ENCODE data around the gene KLHL7.

The KLHL7 gene

DNA sequence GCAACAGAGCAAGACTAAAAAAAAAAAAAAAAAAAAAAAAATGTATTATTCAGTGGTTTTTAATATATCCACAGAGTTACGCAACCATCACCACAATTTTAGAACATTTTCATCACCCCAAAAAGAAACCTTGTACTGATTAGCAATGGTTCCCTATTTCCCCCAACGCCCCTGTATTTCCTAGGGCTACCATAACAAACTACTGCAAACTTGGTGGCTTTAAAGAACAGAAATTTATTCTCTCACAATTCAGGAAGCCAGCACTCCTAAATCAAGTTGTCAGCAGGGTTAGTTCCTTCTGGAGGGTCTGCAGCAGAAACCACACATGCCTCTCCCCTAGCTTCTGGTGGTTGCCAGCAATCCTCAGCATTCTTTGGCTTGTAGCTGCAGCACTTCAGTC is 70.4 kb downstream of the KLHL7 start:
- Histone ChIP-seq H3K79me2 (ENCODE audit: insufficient read depth, low read length) (no peaks in the 10 kb centered on the region), H3K4me3 (ENCODE audit: low read depth, low read length, poor library complexity, severe bottlenecking) (no peak overlapping the region), H3F3A (ENCODE audit: insufficient read depth, low read length) (no peaks in the 10 kb centered on the region), H3K9ac (ENCODE audit: low read length) (no peak overlapping the region), H3K9me3 (ENCODE audit: low read length) (no peaks in the 10 kb centered on the region), H3K27me3 (ENCODE audit: insufficient read depth, low read length) (no peaks in the 10 kb centered on the region), H3K4me2 (ENCODE audit: low read length) (no peak overlapping the region), H3K9me2 (ENCODE audit: low read depth, low read length) (no peaks in the 10 kb centered on the region), H4K20me1 (ENCODE audit: insufficient read depth, low read length) (no peaks in the 10 kb centered on the region), H3K36me3 (ENCODE audit: insufficient read depth, low read length) (no peaks in the 10 kb centered on the region; the same call in 1 of the 2 replicates), H3K4me1 (ENCODE audit: insufficient read depth, low read length, severe bottlenecking) (peaks cover 4% of the 10 kb centered on the region), H2AFZ (ENCODE audit: low read length) (no peak overlapping the region), H3K27ac (ENCODE audit: low read depth, low read length, poor library complexity, severe bottlenecking) (no peak overlapping the region)
- TF ChIP-seq EZH2 (IDR thresholded peaks at IDR 0.05; ENCODE audit: borderline replicate concordance, low read length): no peak
- TF ChIP-seq, protein P1, sequence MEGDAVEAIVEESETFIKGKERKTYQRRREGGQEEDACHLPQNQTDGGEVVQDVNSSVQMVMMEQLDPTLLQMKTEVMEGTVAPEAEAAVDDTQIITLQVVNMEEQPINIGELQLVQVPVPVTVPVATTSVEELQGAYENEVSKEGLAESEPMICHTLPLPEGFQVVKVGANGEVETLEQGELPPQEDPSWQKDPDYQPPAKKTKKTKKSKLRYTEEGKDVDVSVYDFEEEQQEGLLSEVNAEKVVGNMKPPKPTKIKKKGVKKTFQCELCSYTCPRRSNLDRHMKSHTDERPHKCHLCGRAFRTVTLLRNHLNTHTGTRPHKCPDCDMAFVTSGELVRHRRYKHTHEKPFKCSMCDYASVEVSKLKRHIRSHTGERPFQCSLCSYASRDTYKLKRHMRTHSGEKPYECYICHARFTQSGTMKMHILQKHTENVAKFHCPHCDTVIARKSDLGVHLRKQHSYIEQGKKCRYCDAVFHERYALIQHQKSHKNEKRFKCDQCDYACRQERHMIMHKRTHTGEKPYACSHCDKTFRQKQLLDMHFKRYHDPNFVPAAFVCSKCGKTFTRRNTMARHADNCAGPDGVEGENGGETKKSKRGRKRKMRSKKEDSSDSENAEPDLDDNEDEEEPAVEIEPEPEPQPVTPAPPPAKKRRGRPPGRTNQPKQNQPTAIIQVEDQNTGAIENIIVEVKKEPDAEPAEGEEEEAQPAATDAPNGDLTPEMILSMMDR (IDR thresholded peaks at IDR 0.05; ENCODE audit: low read length): no peak

- H3K9me2 ChIP-seq (ENCODE audit: low read depth, low read length): no peaks in the 10 kb centered on the region
- peaks cover 45% of the 10 kb centered on the region for H3K79me2 ChIP-seq (ENCODE audit: insufficient read depth, low read length)
- peaks cover 29% of the 10 kb centered on the region for H3K36me3 ChIP-seq (ENCODE audit: insufficient read depth, low read length)
- peak within 1 kb of the TSS; percentile 93 for H3K9ac ChIP-seq (ENCODE audit: low read length)
- H2AFZ ChIP-seq (ENCODE audit: low read length): peak within 1 kb of the TSS; percentile 37
- TF ChIP-seq EZH2 (IDR thresholded peaks at IDR 0.05; ENCODE audit: borderline replicate concordance, low read length): no peak
- TF ChIP-seq, protein P1 (IDR thresholded peaks at IDR 0.05; ENCODE audit: low read length): no peak
- H4K20me1 ChIP-seq (ENCODE audit: insufficient read depth, low read length): 0 out of 2 replicates have a peak, but pooled peaks cover 2% of the 10 kb centered on the region
- H3K4me2 ChIP-seq (ENCODE audit: low read length): peak within 1 kb of the TSS; percentile 64
- H3K27ac ChIP-seq (ENCODE audit: low read depth, low read length, poor library complexity, severe bottlenecking): peak within 1 kb of the TSS; percentile 58
- peak within 1 kb of the TSS; percentile 90 for H3K4me3 ChIP-seq (ENCODE audit: low read depth, low read length, poor library complexity, severe bottlenecking)
- H3F3A ChIP-seq (ENCODE audit: insufficient read depth, low read length): no peaks in the 10 kb centered on the region
- peaks cover 32% of the 10 kb centered on the region for H3K4me1 ChIP-seq (ENCODE audit: insufficient read depth, low read length, severe bottlenecking)
- H3K27me3 ChIP-seq (ENCODE audit: insufficient read depth, low read length): no peaks in the 10 kb centered on the region
- H3K9me3 ChIP-seq (ENCODE audit: low read length): no peaks in the 10 kb centered on the region
Observed at GRCh38 chr7:23181684-23182553, 76.3 kb downstream of the KLHL7 start, which contains the start of gene NUP42. NUP42 (plus strand) TSS chr7:23182048; CDS start chr7:23182086, 38 bp downstream.

- H3K9me3 ChIP-seq (ENCODE audit: low read length): no peaks in the 10 kb centered on the region
- peak overlapping the region; percentile 64 for H3K4me2 ChIP-seq (ENCODE audit: low read length)
- peaks cover 45% of the 10 kb centered on the region for H3K36me3 ChIP-seq (ENCODE audit: insufficient read depth, low read length)
- no peaks in the 10 kb centered on the region for H3F3A ChIP-seq (ENCODE audit: insufficient read depth, low read length)
- H3K27ac ChIP-seq (ENCODE audit: low read depth, low read length, poor library complexity, severe bottlenecking): peak overlapping the region; percentile 42
- H3K9me2 ChIP-seq (ENCODE audit: low read depth, low read length): no peaks in the 10 kb centered on the region
- H3K27me3 ChIP-seq (ENCODE audit: insufficient read depth, low read length): no peaks in the 10 kb centered on the region
- 0 out of 2 replicates have a peak, but pooled peaks cover 2% of the 10 kb centered on the region for H4K20me1 ChIP-seq (ENCODE audit: insufficient read depth, low read length)
- H3K4me1 ChIP-seq (ENCODE audit: insufficient read depth, low read length, severe bottlenecking): peaks cover 32% of the 10 kb centered on the region
- H2AFZ ChIP-seq (ENCODE audit: low read length): no peak overlapping the region
- H3K4me3 ChIP-seq (ENCODE audit: low read depth, low read length, poor library complexity, severe bottlenecking): peak overlapping the region; percentile 90
- TF ChIP-seq EZH2 (IDR thresholded peaks at IDR 0.05; ENCODE audit: borderline replicate concordance, low read length): no peak
- TF ChIP-seq, protein P1 (IDR thresholded peaks at IDR 0.05; ENCODE audit: low read length): no peak
- peak overlapping the region; percentile 93 for H3K9ac ChIP-seq (ENCODE audit: low read length)
- peaks cover 50% of the 10 kb centered on the region for H3K79me2 ChIP-seq (ENCODE audit: insufficient read depth, low read length)
Observed at GRCh38 chr7:23183279-23184012, 77.9 kb downstream of the KLHL7 start.

Measured in OCI-LY1 (cell line).